PFSK-1 (cell line): ENCODE results near the gene CSKMT.

Source experiments
- POLR2AphosphoS5 ChIP-seq: IDR thresholded peaks from 2 replicates; pipeline ENCODE4 v1.6.1; 2012; ENCODE audit warnings: low read depth, mild to moderate bottlenecking, control low read depth, low read length, moderate library complexity
- TAF1 ChIP-seq: IDR thresholded peaks from 2 replicates; pipeline ENCODE4 v1.6.1; 2012; ENCODE audit warnings: low read length, control low read depth, borderline replicate concordance; ENCODE audit not compliant: insufficient read depth
- TF ChIP-seq, protein P1 (sequence below), 2 experiments: IDR thresholded peaks; 2 replicates each; pipeline versions ENCODE4 v1.6.1 to v1.8.0; 2011 to 2012; ENCODE audit warnings: low read depth in 2 of 2, low read length in 2 of 2, control low read depth in 1 of 2, inconsistent platforms in 1 of 2, mild to moderate bottlenecking in 1 of 2, moderate library complexity in 1 of 2; ENCODE audit not compliant: insufficient read depth in 1 of 2

GRCh38 chr11:62664405-62665074 is 572 bp upstream of the CSKMT start:
- TF ChIP-seq POLR2AphosphoS5 = no peak
- no peak for TF ChIP-seq TAF1
- TF ChIP-seq, protein P1, sequence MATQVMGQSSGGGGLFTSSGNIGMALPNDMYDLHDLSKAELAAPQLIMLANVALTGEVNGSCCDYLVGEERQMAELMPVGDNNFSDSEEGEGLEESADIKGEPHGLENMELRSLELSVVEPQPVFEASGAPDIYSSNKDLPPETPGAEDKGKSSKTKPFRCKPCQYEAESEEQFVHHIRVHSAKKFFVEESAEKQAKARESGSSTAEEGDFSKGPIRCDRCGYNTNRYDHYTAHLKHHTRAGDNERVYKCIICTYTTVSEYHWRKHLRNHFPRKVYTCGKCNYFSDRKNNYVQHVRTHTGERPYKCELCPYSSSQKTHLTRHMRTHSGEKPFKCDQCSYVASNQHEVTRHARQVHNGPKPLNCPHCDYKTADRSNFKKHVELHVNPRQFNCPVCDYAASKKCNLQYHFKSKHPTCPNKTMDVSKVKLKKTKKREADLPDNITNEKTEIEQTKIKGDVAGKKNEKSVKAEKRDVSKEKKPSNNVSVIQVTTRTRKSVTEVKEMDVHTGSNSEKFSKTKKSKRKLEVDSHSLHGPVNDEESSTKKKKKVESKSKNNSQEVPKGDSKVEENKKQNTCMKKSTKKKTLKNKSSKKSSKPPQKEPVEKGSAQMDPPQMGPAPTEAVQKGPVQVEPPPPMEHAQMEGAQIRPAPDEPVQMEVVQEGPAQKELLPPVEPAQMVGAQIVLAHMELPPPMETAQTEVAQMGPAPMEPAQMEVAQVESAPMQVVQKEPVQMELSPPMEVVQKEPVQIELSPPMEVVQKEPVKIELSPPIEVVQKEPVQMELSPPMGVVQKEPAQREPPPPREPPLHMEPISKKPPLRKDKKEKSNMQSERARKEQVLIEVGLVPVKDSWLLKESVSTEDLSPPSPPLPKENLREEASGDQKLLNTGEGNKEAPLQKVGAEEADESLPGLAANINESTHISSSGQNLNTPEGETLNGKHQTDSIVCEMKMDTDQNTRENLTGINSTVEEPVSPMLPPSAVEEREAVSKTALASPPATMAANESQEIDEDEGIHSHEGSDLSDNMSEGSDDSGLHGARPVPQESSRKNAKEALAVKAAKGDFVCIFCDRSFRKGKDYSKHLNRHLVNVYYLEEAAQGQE (IDR thresholded peaks at IDR 0.05; ENCODE audit: insufficient read depth in 1 of 2, low read depth in 2 of 2, low read length in 2 of 2) = no peak
